ENCODE data around the gene EMILIN2. TPM values are rescaled to one million over a fixed set of nuclear protein-coding genes. Genes with fewer than 3 reads are reported as not detected.
"Not testable (repeated sequence)": the region's sequence is repeated elsewhere in the genome, so short reads cannot be mapped to it uniquely, and the experiment has no call there.

The EMILIN2 gene
- total RNA-seq, 1 donor from 2014 or later: 8.7 TPM

GRCh38 chr18:2827061-2827460 is 19.7 kb upstream of the EMILIN2 start:
- no peak overlapping the region for H3K4me3 Mint-ChIP-seq (ENCODE audit: low read depth)
- no peak overlapping the region for H3K27ac Mint-ChIP-seq
- no peaks in the 10 kb centered on the region for H3K36me3 Mint-ChIP-seq (ENCODE audit: insufficient read depth)
- no peaks in the 10 kb centered on the region for H3K4me1 Mint-ChIP-seq (ENCODE audit: low read depth)
- DNase-seq (ENCODE audit: low spot score, unreplicated experiment): no peak
- no peak for TF ChIP-seq CTCF (IDR thresholded peaks at IDR 0.05; ENCODE audit: unreplicated experiment)
- peaks cover 3% of the 10 kb centered on the region for H3K9me3 Mint-ChIP-seq (ENCODE audit: low read depth)
- peaks cover 4% of the 10 kb centered on the region for H3K27me3 Mint-ChIP-seq

- H3K4me1 Mint-ChIP-seq (ENCODE audit: low read depth); H3K9me3 Mint-ChIP-seq (ENCODE audit: low read depth): not testable (repeated sequence)
Measured at GRCh38 chr18:2836118-2836517, 10.7 kb upstream of the EMILIN2 start.

GRCh38 chr18:2837290-2837689 is 9.5 kb upstream of the EMILIN2 start:
- not testable (repeated sequence) for H3K4me1 Mint-ChIP-seq (ENCODE audit: low read depth); H3K4me3 Mint-ChIP-seq (ENCODE audit: low read depth); H3K9me3 Mint-ChIP-seq (ENCODE audit: low read depth); H3K36me3 Mint-ChIP-seq (ENCODE audit: insufficient read depth); H3K27me3 Mint-ChIP-seq; DNase-seq (ENCODE audit: low spot score, unreplicated experiment); H3K27ac Mint-ChIP-seq

More at GRCh38 chr18:2836118-2836517, 10.7 kb upstream of the EMILIN2 start:
- H3K27ac Mint-ChIP-seq; DNase-seq (ENCODE audit: low spot score, unreplicated experiment); H3K27me3 Mint-ChIP-seq; H3K36me3 Mint-ChIP-seq (ENCODE audit: insufficient read depth); H3K4me3 Mint-ChIP-seq (ENCODE audit: low read depth): not testable (repeated sequence)

GRCh38 chr18:2839202-2839601 is 7.6 kb upstream of the EMILIN2 start:
- Mint-ChIP-seq H3K27me3 (peaks cover 18% of the 10 kb centered on the region), H3K36me3 (ENCODE audit: insufficient read depth) (peaks cover 2% of the 10 kb centered on the region), H3K4me3 (ENCODE audit: low read depth) (no peak overlapping the region), H3K9me3 (ENCODE audit: low read depth) (peaks cover 7% of the 10 kb centered on the region), H3K27ac (no peak overlapping the region), H3K4me1 (ENCODE audit: low read depth) (peaks cover 1% of the 10 kb centered on the region)
- DNase-seq (ENCODE audit: low spot score, unreplicated experiment): no peak
- TF ChIP-seq CTCF (IDR thresholded peaks at IDR 0.05; ENCODE audit: unreplicated experiment): no peak

- Mint-ChIP-seq H3K9me3 (ENCODE audit: low read depth) (peaks cover 7% of the 10 kb centered on the region), H3K27ac (no peak overlapping the region), H3K4me1 (ENCODE audit: low read depth) (peaks cover 1% of the 10 kb centered on the region), H3K36me3 (ENCODE audit: insufficient read depth) (peaks cover 2% of the 10 kb centered on the region), H3K4me3 (ENCODE audit: low read depth) (no peak overlapping the region), H3K27me3 (peaks cover 30% of the 10 kb centered on the region)
- no peak for TF ChIP-seq CTCF (IDR thresholded peaks at IDR 0.05; ENCODE audit: unreplicated experiment)
- DNase-seq (ENCODE audit: low spot score, unreplicated experiment): no peak
Measured at GRCh38 chr18:2840521-2840920, 6.3 kb upstream of the EMILIN2 start.

- DNase-seq (ENCODE audit: low spot score, unreplicated experiment): no peak
- Mint-ChIP-seq H3K4me1 (ENCODE audit: low read depth) (peaks cover 8% of the 10 kb centered on the region), H3K27me3 (peaks cover 50% of the 10 kb centered on the region)
Measured at GRCh38 chr18:2843146-2843545, 3.7 kb upstream of the EMILIN2 start.

More at GRCh38 chr18:2843146-2843545, 3.7 kb upstream of the EMILIN2 start:
- no peaks in the 10 kb centered on the region for H3K36me3 Mint-ChIP-seq (ENCODE audit: insufficient read depth)
- no peak for TF ChIP-seq CTCF (IDR thresholded peaks at IDR 0.05; ENCODE audit: unreplicated experiment)
- H3K27ac Mint-ChIP-seq: no peak overlapping the region
- H3K4me3 Mint-ChIP-seq (ENCODE audit: low read depth): no peak overlapping the region
- H3K9me3 Mint-ChIP-seq (ENCODE audit: low read depth): no peaks in the 10 kb centered on the region
